GM12878 (cell line): ENCODE data around the gene PROC.

Experiments used
- ASH2L ChIP-seq: fragments of 300-600, 200-600 bp; sonication (generic); IDR thresholded peaks from 2 replicates; pipeline ENCODE4 v1.6.1; 2017; ENCODE audit warnings: low read depth, mild to moderate bottlenecking, borderline replicate concordance
- CEBPB ChIP-seq, 2 experiments: fragments of 150-350 bp in 1 of 2; IDR thresholded peaks; 2 replicates each; pipeline ENCODE4 v1.6.1; 2012 to 2014; ENCODE audit warnings: low read depth in 2 of 2, low read length in 2 of 2, borderline replicate concordance in 1 of 2, inconsistent platforms in 1 of 2
- CREB1 ChIP-seq: IDR thresholded peaks from 2 replicates; pipeline ENCODE4 v1.6.1; 2012; ENCODE audit warnings: low read depth, mild to moderate bottlenecking, inconsistent platforms
- CTCF ChIP-seq, 3 experiments: IDR thresholded peaks in 2 of 3; conservative IDR thresholded peaks in 1 of 3; 2 replicates each; pipeline ENCODE4 v1.5.1; 2011; ENCODE audit warnings: low read depth in 3 of 3, low read length in 3 of 3, mild to moderate bottlenecking in 3 of 3, control low read depth in 2 of 3, moderate library complexity in 2 of 3, inconsistent platforms in 1 of 3, mixed read lengths in 1 of 3; ENCODE audit not compliant: control insufficient read depth in 2 of 3, insufficient read depth in 1 of 3; ENCODE audit errors: extremely low read depth in 1 of 3
- HDAC6 ChIP-seq: fragments of 200-600 bp; sonication (generic); IDR thresholded peaks from one replicate; pipeline ENCODE4 v1.8.0; 2017; ENCODE audit warnings: antibody characterized with exemption; ENCODE audit not compliant: unreplicated experiment
- NRF1 ChIP-seq: conservative IDR thresholded peaks from 2 replicates; pipeline ENCODE4 v1.6.1; 2011; ENCODE audit warnings: mild to moderate bottlenecking, low read depth, low read length, improper control_type of control experiment
- POLR2A ChIP-seq: IDR thresholded peaks from 2 replicates; pipeline ENCODE4 v1.6.1; 2011; ENCODE audit warnings: low read depth, mild to moderate bottlenecking, low read length
- POLR2AphosphoS5 ChIP-seq: IDR thresholded peaks from 2 replicates; pipeline ENCODE4 v1.6.1; 2011; ENCODE audit warnings: mild to moderate bottlenecking, low read length, inconsistent platforms
- USF1 ChIP-seq: IDR thresholded peaks from 2 replicates; pipeline ENCODE4 v1.6.1; 2011; ENCODE audit warnings: borderline replicate concordance, low read depth, mild to moderate bottlenecking, moderate library complexity, mixed read lengths, low read length; ENCODE audit not compliant: insufficient read depth; ENCODE audit errors: extremely low read length

GRCh38 chr2:127408004-127408806 is 10.0 kb upstream of the PROC start:
- TF ChIP-seq CTCF (IDR thresholded peaks at IDR 0.05 in 2 of 3, conservative IDR thresholded peaks at IDR 0.05 in 1 of 3; ENCODE audit: control insufficient read depth in 2 of 3, extremely low read depth in 1 of 3, insufficient read depth in 1 of 3, low read depth in 3 of 3, low read length in 3 of 3) (no peak; a peak in 1 of 6 replicates), NRF1 (no peak), HDAC6 (no peak), POLR2AphosphoS5 (no peak), USF1 (no peak), CREB1 (no peak), POLR2A (peak; percentile 43; the same call in 1 of the 2 replicates), ASH2L (no peak), CEBPB (IDR thresholded peaks at IDR 0.05; ENCODE audit: borderline replicate concordance in 1 of 2, low read depth in 2 of 2, low read length in 2 of 2) (no peak)
